SHP77 treated with DMSO at 0.1 percent for 48 hours (cell line): ENCODE data around the gene AQP5.
"Not testable (repeated sequence)": the region's sequence is repeated elsewhere in the genome, so short reads cannot be mapped to it uniquely, and the experiment has no call there.

Source experiments
- DNase-seq: peaks from one replicate; lab custom pipeline; 2025; lab: John Stamatoyannopoulos, UW

The AQP5 gene

DNA sequence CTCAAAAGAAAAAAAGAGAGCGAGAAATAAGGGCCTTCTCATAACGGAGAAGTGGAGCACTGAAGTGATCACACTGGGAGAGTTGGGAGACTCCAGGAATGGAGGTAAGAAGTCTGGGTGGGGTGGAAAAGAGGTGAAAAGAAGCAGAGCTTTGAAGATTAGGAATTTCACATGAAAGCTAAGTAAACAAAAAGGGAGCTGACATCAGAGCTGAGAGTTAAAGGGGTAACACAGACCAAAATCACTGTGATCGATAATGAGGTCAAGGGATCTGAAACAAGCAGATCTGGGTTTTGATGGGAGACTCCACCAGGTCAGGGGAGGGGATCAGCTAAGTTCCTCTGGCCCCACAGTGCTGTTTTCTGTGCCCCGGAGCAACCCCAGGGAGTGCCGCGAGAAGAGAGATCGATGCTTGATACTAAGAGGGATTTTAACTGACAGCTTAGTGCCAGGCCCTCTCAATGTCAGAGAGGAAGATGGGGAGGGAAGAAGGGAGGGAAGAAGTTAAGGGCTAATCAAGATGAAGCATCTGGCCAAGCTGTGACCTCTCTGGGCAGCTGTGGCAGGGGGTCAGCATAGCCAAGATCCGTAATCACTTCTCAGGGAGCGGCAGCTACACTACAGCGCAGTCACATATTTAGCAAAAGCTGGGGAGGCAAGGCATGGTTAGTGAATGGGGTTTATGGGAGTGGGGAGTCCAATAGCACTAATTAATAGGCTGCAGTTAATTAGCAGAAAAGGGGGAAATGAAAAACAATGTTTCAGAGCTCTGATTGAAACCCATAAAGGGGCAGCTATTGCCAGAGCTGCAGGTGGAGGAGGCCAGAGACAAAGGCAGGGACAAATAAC is 19.1 kb downstream of the AQP5 start:
- DNase-seq = no peak

GRCh38 chr12:49982246-49983087 is 20.8 kb downstream of the AQP5 start:
- DNase-seq = no peak

DNA sequence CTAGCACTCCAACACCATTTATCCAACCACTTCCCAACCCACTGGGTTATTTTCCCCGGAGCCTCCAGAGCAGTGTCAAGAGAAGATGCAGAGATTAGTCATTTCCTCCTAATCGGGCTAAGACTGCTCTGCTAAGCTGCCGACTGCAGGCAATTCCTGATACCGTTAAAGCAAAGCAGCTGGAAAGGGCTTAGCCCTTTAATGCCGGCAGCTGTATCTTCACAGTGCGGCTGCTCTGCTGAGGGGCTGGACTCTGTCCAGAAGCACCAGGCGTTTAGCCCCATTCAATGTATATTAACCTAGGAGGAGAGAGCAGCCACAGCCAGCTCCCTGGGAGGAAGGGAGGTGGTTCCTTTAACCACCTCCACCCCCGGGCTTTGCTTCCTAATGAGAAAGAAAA is 22.2 kb downstream of the AQP5 start:
- DNase-seq = no peak

DNA sequence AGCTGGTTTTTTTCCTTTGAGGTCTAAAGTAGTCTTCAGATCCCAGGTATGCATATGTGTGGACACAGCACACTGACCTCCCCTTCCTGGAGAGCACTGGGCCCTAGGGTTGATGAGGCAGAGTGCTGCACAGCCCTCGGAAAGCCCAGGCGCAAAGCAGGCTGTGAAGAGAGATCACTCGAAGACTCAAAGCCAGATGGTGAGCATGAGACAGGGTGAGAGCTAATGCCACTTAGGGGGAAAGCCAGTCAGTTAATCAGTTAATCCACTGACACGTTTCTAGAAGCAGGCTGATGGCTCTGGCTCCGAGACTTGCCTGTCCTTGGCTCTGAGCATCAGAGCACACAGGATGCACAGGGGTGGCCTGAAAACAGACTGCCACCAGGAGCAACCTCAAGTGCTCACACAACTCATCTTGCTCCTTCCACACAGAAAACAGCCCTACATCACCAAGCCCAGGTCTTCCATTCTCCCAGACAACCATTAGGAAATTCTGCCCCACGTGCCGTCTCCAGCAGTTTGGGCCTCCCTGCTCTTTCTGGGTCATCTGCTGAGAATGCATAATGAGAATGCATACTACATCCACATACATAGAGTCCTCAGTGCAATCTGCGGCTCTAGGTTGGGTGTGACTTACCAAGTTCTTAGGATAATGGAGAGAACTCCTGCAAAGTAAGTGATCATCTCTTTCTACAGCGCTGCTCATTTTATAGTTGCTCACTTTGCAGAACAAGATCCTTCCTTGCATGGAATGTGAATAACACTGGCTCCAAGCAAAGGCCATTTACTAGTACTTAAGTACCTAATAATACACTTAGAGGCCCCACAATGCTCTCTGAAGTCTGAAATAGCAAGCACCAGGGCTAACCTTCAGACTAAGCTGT is 23.0 kb downstream of the AQP5 start:
- no peak for DNase-seq

GRCh38 chr12:49985981-49986380 is 24.3 kb downstream of the AQP5 start:
- DNase-seq = no peak

GRCh38 chr12:49986476-49986875 is 24.8 kb downstream of the AQP5 start:
- not testable (repeated sequence) for DNase-seq

DNA sequence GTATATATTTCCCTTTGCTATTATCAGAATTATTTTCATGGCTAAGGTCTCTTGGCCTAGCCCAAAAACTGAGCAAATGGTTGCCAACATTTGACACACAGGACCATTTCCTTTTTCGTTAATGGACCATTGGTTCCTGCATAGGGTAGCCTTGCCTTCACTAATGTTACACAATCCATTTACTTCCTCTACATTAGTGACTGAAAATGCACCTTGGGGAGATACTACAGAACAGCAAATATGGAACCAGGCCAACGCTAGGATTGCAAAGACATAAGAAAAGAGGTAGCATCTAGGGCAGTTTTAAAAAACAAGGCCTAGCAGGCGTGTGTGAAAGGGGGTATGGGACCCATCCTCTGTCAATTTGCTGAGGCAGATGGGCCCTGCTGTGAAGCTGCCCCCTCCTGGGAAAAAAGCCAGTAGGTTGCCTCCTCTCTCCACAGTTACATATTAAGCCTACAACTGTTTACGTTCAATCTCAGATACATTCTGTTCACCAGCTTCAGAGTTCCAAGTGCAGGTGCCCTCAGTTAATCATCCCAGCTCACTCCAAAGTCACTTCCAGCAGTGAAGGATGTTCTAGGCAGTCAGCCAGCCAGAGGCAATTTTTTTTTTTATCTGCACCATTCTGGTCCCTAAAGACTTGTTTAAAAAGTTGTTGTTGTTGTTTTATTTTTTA is 26.1 kb downstream of the AQP5 start:
- DNase-seq = no peak

- DNase-seq = not testable (repeated sequence)
Measured at GRCh38 chr12:49989400-49989799, 27.7 kb downstream of the AQP5 start.

DNA sequence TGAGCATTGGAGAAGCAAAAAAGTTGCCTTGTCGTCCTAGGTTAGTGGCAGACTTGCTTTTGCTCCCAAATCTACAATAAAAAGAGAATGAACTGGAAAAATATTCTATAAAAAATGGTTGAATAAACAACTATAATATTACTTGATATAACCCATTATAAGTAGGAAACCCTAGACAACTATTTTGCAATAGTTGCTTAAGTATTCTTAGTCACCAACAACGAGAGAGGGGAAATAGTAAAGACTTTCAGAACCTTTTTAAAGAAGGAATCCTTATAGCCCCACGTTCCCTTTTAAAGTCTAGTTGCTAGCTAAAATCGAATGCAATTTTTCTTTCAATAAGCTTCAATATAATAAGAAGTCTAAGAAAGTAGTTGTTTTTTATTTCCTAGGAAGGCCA is 28.6 kb downstream of the AQP5 start:
- no peak for DNase-seq

GRCh38 chr12:49998453-49998852 is 36.8 kb downstream of the AQP5 start:
- DNase-seq = no peak

- DNase-seq = no peak
Measured at GRCh38 chr12:50003595-50003994, 41.9 kb downstream of the AQP5 start.

DNA sequence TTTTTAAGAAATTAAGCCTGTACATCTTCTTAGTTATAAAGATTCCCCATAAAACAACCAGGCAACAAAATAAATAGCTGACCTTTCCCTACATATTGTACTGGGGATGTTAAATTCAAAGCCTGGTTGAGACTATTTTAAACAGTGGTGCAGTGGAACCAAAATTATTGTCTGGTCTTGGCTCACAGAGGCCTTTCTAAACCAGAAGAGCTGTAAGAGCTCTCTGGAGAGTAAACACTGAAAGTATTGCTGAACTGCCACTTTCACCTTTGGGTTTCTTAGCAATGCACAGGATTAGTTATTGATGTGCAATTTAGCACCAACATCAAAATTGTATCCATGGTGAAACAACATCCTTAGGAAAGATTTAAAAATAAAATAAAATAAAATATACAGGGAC is 43.0 kb downstream of the AQP5 start:
- DNase-seq = no peak

DNA sequence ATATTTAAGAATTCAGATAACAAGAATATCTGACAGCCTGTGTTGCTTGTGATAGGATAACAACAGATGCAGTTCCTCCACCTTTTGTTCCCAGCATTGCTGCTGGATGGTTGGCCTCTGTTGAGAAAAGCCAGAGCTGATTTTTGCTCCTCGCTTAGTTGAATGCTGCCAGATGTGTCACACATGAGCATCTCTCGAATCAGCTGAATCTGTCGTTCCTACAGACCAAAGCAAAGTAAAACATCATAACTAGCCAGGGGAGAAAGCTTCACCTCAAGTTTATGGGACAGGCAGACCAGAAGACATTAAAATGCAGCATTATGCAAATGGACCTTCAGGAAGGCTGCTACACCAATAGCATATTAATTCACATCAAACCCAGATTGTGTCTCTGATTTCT is 43.5 kb downstream of the AQP5 start:
- DNase-seq = no peak

GRCh38 chr12:50006280-50006679 is 44.6 kb downstream of the AQP5 start:
- DNase-seq = no peak

DNA sequence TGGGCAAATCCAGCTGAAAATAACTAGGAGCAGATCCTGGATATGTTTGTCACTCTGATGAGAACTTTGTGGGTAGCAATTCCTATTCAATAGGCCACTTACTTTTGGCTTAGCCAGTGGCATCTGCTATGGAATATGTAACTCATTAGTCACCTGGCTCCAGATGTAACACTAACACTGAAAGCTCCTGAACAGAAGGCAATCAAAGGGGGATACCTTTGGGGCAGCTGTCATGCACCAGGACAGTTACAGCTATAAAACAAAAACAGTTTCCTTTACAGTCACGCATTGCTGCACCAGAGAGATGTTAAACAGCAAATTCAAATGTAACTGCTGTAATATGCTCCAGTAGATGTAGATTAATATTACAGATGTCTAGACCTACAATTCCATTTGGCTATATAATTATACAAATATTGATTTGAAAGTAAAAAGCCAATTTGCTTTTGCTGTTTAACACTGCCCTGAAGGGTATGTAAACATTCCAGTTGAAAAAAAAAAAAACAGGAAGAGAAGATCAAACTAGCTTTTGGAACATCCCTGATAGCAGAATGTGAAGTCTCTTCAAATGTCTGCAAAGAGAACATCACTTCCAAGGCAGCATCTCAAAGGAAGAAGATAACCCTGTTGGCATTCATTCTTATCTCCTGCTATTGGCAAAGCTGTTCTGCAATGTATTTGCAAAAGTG is 45.2 kb downstream of the AQP5 start:
- DNase-seq = no peak

DNA sequence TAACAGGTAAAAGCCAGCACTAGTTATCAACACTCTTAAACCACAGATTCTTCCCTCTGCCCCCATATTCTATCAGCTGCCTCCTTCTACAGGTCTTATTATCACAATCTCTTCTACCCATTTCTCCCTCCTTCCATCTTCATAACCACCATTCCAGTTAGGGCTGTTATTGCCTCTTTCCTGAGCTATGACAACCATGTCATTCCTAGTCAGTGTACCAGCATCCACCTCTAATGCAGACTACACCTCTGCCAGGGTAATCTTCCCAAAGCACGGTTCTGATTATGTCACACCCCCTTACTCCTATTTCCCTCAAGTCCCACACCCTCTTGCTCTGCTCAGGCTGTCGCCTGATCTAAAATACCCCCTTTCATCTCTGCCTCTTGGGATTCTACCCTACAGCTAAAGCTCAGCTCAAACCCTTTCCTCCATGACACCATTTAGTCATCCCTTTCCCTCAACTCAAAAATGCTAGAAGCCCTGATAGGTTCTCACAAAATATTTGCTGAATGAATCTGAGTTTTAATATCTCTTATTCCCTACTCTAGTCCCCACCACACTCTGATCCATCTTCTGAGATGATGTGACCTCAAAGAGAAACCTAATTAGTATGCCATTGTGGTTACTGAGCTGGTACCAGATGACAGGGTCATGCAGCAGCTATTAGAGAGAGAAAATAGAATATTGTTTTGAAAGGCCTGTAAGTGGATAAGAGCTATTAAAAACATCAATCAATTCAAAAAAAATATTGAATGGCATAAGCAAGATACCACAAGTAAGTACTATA is 51.9 kb downstream of the AQP5 start:
- no peak for DNase-seq

DNA sequence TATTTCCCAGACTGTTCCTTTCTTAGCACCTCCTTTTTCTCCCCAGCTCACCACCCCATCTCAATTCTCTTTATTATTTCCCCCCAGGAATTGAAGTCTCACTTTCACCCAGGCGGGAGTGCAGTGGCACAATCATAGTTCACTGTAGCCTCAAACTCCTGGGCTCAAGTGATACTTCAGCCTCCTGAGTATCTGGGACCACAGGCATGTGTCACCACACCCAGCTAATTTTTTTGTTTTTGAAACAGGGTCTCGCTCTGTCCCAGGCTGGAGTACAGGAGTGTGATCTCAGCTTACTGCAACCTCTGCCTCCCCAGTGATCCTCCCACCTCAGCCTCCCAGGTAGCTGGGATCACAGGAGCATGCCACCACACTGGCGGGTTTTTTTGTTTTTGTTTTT is 52.7 kb downstream of the AQP5 start:
- no peak for DNase-seq
